Measurements from ENCODE around the gene OXLD1. TPM values are rescaled to one million over a fixed set of nuclear protein-coding genes. Genes with fewer than 3 reads are reported as not detected.

Gene OXLD1
- total RNA-seq, 2 donors from 2014 or later: 19.3 to 19.6 TPM

DNA sequence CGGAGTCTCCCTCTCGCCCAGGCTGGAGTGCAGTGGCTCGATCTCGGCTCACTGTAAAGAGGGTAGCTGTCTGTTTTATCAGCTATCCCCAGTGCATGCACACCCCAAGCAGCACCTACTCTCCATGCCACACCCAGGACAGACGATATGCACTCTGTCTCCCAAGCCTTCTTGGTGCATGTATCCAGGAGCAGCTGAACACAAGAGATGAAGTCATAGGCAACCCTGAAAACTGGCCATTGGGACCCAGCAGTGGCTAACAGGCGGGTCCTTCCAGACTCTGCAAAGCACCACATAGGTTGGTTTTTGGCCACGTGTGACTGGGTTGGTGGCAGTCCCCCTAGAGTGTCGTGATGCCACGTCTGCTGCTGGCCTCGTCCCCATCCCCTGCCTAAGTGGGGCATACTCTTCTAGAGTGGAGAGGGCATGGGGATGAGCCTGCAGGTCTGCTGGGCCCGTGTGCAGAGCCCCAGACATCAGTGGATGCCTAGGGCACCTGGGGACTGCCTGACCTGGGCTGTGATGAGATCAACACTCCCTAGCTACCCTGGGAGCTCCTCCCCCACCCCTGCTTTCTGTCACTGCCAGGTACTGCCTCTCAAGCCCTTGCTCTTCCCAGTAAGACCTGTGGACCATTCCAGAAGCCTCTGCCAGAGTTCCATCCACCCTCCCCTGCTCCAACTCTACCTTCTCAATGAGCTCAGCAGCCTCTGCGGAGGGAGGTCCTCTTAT lies 19.4 kb downstream of the OXLD1 start:
- Histone ChIP-seq H3K36me3 (no peaks in the 10 kb centered on the region), H3K4me1 (no peaks in the 10 kb centered on the region), H3K27me3 (peaks cover 4 to 9% of the 10 kb centered on the region in 2 donors), H3K4me3 (no peak overlapping the region), H3K9me3 (peaks cover 0 to 6% of the 10 kb centered on the region in 2 donors), H3K27ac (no peak overlapping the region)
- DNase-seq (ENCODE audit: low spot score): no peak
- TF ChIP-seq, protein P1, sequence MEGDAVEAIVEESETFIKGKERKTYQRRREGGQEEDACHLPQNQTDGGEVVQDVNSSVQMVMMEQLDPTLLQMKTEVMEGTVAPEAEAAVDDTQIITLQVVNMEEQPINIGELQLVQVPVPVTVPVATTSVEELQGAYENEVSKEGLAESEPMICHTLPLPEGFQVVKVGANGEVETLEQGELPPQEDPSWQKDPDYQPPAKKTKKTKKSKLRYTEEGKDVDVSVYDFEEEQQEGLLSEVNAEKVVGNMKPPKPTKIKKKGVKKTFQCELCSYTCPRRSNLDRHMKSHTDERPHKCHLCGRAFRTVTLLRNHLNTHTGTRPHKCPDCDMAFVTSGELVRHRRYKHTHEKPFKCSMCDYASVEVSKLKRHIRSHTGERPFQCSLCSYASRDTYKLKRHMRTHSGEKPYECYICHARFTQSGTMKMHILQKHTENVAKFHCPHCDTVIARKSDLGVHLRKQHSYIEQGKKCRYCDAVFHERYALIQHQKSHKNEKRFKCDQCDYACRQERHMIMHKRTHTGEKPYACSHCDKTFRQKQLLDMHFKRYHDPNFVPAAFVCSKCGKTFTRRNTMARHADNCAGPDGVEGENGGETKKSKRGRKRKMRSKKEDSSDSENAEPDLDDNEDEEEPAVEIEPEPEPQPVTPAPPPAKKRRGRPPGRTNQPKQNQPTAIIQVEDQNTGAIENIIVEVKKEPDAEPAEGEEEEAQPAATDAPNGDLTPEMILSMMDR (IDR thresholded peaks at IDR 0.05): no peak

DNA sequence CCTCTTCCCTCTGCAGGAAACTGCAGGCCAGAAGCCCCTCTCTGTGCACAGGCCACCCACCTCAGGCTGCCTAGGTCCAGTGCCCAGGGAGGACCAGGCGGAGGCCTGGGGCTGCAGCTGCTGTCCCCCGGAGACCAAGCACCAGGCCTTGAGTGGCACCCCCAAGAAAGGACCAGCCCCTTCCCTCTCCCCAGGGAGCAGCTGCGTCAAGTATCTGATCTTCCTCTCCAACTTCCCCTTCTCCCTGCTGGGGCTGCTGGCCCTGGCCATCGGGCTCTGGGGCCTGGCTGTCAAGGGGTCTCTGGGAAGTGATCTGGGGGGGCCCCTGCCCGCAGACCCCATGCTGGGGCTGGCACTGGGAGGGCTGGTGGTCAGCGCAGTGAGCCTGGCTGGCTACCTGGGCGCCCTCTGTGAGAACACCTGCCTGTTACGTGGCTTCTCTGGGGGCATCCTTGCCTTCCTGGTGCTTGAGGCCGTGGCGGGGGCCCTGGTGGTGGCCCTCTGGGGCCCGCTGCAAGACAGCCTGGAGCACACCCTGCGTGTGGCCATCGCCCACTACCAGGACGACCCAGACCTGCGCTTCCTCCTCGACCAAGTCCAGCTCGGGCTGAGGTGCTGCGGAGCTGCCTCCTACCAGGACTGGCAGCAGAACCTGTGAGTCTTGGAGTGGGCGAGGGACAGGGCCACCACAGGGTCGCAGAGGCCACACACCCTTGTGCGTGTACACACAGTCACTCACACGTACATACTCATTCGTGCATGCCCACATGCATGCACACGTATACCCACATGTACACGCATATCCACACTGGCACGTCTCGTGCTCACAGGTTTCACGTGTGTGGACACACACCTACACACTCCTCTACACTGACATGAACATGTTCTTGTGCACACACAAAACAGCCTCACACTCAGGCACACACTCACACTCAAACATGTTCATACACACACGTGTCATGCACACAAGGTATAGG lies 21.1 kb downstream of the OXLD1 start:
- DNase-seq (ENCODE audit: low spot score): no peak
- TF ChIP-seq, protein P1 (IDR thresholded peaks at IDR 0.05): no peak
- Histone ChIP-seq H3K27me3 (peaks cover 4 to 9% of the 10 kb centered on the region in 2 donors), H3K9me3 (peaks cover 0 to 6% of the 10 kb centered on the region in 2 donors), H3K27ac (no peak overlapping the region), H3K4me1 (no peaks in the 10 kb centered on the region), H3K4me3 (no peak overlapping the region), H3K36me3 (no peaks in the 10 kb centered on the region)

DNA sequence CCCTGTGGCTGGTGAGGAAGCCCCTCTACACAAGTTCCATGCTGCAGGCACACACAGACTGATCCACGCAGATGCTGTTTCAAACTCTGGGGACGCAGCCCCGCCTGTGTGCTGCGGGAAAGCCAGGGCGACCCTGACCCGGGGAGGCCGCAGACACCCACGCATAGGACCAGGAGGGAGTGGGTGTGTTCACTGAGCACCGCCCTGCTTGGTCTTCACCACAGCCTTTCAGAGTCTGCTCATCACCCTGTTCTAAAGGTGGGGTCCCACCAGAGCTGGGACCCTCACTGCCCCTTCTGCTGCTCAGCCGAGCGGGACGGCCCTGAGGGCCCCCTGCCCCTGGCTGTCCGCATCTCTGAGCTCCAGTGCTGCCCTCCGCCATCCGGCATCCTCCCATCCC lies 21.9 kb downstream of the OXLD1 start:
- no peak for DNase-seq (ENCODE audit: low spot score)

DNA sequence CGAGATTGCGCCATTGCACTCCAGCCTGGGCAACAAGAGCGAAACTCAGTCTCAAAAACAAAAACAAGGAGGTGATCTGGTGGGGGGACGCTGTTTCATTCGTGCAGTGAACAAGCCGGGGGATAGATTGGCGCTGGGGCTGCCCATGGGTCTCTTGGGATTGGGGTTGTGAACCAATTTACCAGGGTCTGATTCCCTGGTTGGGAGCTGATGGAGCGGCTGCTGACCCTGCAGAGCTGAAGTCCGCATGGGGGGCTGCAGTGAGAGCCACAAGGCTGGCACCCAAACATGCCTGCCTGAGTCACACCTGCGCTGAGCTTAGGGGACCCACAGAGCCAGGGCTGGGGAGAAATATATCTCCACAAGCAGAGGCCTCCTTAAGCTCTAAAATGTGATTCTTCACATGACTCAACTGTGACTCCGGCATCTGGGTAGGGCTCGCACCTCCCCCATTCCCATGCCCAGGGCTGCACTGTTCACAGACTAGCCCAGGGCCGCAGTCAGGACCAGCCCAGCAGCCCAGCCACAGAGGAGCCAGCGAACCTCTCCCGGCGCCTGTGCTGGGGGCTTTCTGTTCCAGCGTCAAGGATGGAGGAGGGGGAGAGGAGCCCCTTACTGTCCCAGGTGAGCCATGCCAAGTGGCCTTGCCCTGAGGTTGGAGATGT lies 24.4 kb downstream of the OXLD1 start:
- DNase-seq (ENCODE audit: low spot score): no peak
- no peaks in the 10 kb centered on the region for H3K36me3 ChIP-seq
- no peaks in the 10 kb centered on the region for H3K27me3 ChIP-seq
- no peak overlapping the region for H3K4me3 ChIP-seq
- H3K4me1 ChIP-seq: no peaks in the 10 kb centered on the region
- TF ChIP-seq, protein P1 (IDR thresholded peaks at IDR 0.05): no peak
- H3K9me3 ChIP-seq: no peaks in the 10 kb centered on the region
- H3K27ac ChIP-seq: no peak overlapping the region

More for the DNA sequence above, 21.9 kb downstream of the OXLD1 start:
- Histone ChIP-seq H3K4me1 (no peaks in the 10 kb centered on the region), H3K27ac (no peak overlapping the region), H3K4me3 (no peak overlapping the region), H3K9me3 (peaks cover 0 to 6% of the 10 kb centered on the region in 2 donors), H3K36me3 (no peaks in the 10 kb centered on the region), H3K27me3 (peaks cover 4 to 9% of the 10 kb centered on the region in 2 donors)
- TF ChIP-seq, protein P1 (IDR thresholded peaks at IDR 0.05): no peak

DNA sequence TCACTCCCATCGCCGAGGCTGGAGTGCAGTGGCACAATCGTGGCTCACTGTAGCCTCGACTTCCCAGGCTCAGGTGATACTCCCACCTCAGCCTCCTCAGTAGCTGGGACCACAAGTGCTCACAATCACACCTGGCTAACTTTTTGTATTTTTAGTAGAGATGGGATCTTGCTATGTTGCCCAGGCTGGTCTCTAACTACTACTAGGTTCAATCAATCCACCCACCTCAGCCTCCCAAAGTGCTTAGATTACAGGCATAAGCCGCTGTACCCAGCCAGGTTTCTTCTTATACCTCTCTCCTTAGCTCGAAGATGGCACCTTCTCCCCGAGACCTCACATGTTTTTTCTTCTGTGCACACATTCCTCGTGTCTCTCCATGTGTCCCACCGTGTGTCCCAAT lies 26.4 kb downstream of the OXLD1 start:
- Histone ChIP-seq H3K9me3 (no peaks in the 10 kb centered on the region), H3K4me1 (peaks cover 0 to 14% of the 10 kb centered on the region in 2 donors), H3K4me3 (no peak overlapping the region), H3K27me3 (no peaks in the 10 kb centered on the region), H3K27ac (no peak overlapping the region), H3K36me3 (no peaks in the 10 kb centered on the region)
- TF ChIP-seq, protein P1 (IDR thresholded peaks at IDR 0.05): no peak
- no peak for DNase-seq (ENCODE audit: low spot score)
